GM10847 (cell line): Measurements from ENCODE around the gene PLAA.

ENCODE experiments used
- POLR2A ChIP-seq: IDR thresholded peaks from 2 replicates; pipeline ENCODE4 v1.6.1; 2011; ENCODE audit not compliant: insufficient read length; ENCODE audit errors: extremely low read depth

PLAA gene

DNA sequence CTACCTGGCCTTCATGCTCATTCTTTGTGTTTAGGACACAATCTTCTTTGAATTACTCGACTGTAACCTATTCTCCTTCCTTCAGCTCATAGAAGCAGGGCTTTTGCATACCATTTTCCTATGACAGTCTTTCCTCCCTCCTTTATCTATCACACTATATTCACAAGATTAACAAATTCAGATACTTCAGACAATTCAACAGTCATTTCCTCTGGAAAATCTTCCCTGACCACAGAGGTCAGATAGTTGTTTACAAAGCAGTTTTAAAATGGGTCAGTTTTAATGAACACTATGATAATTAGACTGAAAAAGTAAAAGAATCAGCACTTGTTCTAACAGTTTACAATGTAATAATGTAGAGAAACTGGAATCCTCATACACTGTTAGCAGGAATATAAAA lies 58.8 kb downstream of the PLAA start:
- no peak for TF ChIP-seq POLR2A

DNA sequence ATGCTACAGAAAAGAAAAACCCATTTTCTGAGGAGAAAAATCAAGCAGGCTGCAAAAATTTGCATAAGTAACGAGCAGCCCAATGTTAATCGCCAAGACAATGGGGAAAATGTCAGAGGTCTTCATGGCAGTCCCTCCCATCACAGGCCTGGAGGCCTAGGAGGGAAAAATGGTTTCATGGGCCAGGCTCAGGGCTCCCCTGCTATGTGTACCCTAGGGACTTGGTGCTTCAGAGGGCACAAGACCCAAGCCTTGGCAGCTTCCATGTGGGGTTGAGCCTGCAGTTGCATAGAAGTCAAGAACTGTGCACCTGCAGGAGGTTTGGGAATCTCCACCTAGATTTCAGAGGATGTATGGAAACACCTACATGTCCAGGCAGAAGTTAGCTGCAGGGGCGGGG lies 64.9 kb downstream of the PLAA start:
- no peak for TF ChIP-seq POLR2A

DNA sequence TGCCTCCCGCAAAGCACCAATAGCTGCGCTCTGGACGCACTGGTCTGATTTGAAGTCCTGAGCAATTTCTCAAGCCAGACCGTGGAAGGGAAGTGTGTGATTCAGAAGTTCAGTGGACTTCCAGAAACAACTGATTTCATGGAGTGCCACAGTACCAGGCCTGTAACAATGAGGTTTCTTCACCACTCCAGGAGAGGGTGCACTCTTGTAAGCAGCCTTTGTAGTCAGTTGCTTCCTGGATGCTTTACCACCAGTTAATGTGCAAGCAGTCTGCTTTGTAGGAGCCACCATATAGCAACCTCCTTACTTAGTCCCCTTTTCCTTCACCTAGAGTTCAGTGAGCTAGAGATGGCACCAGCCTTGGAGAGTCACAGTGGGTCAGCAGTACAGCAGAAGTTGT lies 66.8 kb downstream of the PLAA start:
- TF ChIP-seq POLR2A = no peak

DNA sequence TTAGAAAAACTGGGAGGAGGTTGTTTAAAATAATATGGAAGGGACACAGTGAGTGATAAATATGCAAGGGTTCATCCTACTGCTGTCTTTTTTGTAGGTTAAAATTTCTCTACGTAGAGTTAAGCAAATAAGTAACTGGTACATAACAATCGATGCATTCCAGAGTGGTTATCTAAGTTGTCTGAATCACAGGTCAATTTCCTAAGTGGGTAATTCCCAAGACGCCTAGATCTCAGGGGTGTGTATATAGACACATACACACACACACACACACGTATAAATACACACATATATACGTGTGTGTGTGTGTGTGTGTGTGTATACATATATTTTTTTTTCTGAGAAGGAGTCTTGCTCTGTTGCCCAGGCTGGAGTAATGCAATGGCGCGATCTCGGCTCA lies 76.8 kb downstream of the PLAA start:
- no peak for TF ChIP-seq POLR2A

DNA sequence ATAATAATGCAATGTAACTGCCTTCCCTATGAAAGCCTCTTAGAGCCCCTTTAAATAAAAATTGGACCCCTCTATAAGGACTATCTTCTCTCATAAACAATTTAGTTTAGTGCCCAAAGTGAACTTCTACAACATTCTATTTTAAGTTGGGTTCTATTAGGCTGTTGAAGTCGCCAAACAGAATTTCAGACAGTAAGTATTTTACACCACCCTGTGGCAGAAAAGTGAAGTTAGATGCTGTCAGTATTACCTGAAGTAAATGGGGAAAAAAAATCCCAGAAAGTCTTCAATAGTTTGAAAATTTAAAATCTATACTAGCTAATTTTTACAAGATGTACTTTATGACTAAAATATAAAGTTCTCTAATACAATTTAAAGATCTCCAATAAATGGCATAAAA lies 84.0 kb downstream of the PLAA start:
- no peak for TF ChIP-seq POLR2A

DNA sequence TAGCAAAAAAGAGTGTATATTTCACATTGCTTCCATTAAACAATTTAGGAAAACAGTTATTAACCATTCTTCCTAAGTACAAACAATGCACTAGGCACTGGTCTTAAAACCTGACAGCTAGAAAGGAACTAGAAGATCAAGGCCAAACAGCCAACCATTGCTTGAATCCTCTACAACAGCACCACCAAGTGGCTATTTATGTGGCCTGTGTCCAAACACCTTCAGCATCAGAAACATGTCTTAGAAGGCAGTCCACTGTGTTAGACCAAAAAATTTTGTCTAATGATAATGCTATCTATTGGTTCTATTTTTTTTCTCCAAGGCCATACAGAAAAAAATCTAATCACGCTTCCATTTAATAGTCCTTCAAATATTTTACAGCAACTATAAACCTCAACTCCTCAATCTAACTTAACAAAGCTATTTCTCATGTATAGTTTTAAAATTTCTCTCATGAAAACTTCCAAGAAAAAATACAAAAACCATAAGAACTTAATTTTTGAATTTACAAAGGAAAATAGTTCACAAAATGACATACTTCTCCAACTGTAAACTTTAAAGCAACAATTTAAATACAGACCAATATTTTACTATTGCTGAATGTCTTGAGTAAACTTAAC lies 90.5 kb downstream of the PLAA start:
- TF ChIP-seq POLR2A = no peak
